ENCODE results near the gene CD151.

The CD151 gene

DNA sequence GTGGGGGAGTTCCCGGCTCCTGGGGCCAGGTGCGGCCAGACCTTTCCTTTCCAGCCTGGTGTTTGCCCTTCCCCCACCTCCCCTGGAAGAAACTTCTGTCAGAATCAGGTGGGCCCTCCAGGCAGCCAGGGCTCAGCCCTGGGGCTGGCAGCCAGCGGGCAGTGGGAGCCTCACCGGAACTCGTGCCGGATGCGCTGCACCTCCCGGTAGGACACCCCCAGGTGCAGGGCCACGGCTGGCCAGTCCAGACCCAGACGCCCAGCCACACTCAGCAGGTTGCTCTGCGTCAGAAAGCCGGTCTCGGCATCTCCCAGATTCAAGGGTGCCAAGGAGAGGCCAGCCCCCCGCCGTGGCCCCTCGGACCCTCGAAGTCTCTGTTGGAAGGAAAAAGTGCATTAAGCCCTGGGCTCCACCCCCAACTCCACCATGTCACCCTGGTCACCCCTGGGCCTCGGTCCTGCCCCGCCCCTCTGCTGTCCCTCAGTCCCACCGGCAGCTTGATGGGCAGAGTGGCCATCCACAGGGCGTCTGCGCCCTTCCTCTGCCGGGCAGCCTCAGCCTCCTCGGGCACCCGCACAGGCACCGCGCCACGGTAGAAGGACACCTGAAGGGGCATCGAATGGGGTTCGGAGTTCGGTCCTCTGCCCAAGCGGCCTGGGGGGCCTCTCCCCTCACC is 33.0 kb upstream of the CD151 start:
- TF ChIP-seq POLR2AphosphoS5 (IDR thresholded peaks at IDR 0.05; ENCODE audit: low read depth, low read length): no peak
- no peak for TF ChIP-seq POLR2A (IDR thresholded peaks at IDR 0.05; ENCODE audit: low read depth, low read length)
- no peak for TF ChIP-seq TAF1 (IDR thresholded peaks at IDR 0.05; ENCODE audit: borderline replicate concordance, low read depth, low read length)

GRCh38 chr11:800473-800872 is 32.3 kb upstream of the CD151 start:
- FAIRE-seq (no peak), DNase-seq (ENCODE audit: insufficient read length) (no peak)
- TF ChIP-seq POLR2AphosphoS5 (IDR thresholded peaks at IDR 0.05; ENCODE audit: low read depth, low read length): no peak
- no peak for TF ChIP-seq POLR2A (IDR thresholded peaks at IDR 0.05; ENCODE audit: low read depth, low read length)
- no peak for TF ChIP-seq TAF1 (IDR thresholded peaks at IDR 0.05; ENCODE audit: borderline replicate concordance, low read depth, low read length)

More for the DNA sequence above, 33.0 kb upstream of the CD151 start:
- DNase-seq (ENCODE audit: insufficient read length): no peak
- no peak for FAIRE-seq

- FAIRE-seq: no peak
- no peak for DNase-seq (ENCODE audit: insufficient read length)
- no peak for TF ChIP-seq POLR2A (IDR thresholded peaks at IDR 0.05; ENCODE audit: low read depth, low read length)
- no peak for TF ChIP-seq POLR2AphosphoS5 (IDR thresholded peaks at IDR 0.05; ENCODE audit: low read depth, low read length)
- no peak for TF ChIP-seq TAF1 (IDR thresholded peaks at IDR 0.05; ENCODE audit: borderline replicate concordance, low read depth, low read length)
These were observed 31.5 kb upstream of the CD151 start for GRCh38 chr11:801097-801780.

- no peak for TF ChIP-seq TAF1 (IDR thresholded peaks at IDR 0.05; ENCODE audit: borderline replicate concordance, low read depth, low read length)
- no peak for TF ChIP-seq POLR2AphosphoS5 (IDR thresholded peaks at IDR 0.05; ENCODE audit: low read depth, low read length)
- TF ChIP-seq POLR2A (IDR thresholded peaks at IDR 0.05; ENCODE audit: low read depth, low read length): no peak
- no peak for FAIRE-seq
- no peak for DNase-seq (ENCODE audit: insufficient read length)
These were observed 30.6 kb upstream of the CD151 start for GRCh38 chr11:802018-802617.

DNA sequence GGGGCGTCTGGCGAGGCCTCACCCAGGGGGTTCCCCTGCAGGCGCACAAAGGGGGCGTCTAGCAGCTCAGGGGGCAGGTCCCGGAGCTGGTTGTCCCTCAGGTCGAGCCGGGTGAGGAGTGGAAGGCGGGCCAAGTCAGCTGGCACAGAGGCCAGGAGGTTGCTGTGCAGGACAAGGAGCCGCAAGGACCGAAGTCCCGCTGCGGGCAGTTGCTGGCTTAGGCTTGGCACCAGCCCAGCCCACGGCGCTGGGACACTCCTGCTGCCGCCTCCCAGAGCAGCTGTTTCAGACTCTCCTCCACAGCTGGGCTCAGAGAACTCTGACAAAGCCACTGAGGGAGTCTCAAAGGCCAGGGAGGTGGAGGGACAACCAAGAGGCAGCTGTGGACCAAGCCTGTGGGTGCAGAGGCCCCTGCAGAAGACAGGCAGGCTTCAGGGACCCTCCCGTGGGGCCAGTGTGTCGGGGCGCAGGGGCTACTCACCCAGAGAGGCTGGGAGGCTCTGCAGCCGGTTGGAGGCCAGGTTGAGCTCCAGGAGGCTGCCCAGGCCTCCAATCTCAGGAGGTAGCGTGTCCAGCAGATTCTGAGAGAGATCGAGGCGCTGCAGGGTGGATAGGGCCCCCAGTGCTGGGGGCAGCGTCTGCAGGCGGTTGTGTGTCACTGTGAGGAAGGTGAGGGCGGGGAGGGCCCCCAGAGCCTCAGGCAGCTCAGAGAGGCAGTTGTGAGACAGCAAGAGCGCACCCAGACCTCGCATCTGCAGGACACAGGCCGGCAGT is 29.9 kb upstream of the CD151 start:
- no peak for DNase-seq (ENCODE audit: insufficient read length)
- TF ChIP-seq POLR2A (IDR thresholded peaks at IDR 0.05; ENCODE audit: low read depth, low read length) (no peak), POLR2AphosphoS5 (IDR thresholded peaks at IDR 0.05; ENCODE audit: low read depth, low read length) (no peak), TAF1 (IDR thresholded peaks at IDR 0.05; ENCODE audit: borderline replicate concordance, low read depth, low read length) (no peak)
- FAIRE-seq: no peak

DNA sequence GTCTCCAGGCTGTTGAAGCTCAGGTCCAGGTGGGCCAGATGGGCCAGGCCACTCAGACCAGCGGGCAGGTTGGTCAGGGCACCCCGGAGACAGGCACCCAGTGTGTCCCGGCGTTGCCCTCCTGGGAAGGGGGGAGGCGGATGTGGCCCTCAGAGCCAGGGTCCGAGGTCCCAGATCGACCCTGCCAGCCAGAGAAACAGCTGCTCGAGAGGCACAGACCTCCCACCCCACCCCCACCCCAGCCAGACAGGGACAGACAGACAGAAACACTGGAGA is 29.3 kb upstream of the CD151 start:
- TF ChIP-seq POLR2A (IDR thresholded peaks at IDR 0.05; ENCODE audit: low read depth, low read length): no peak
- no peak for TF ChIP-seq TAF1 (IDR thresholded peaks at IDR 0.05; ENCODE audit: borderline replicate concordance, low read depth, low read length)
- no peak for TF ChIP-seq POLR2AphosphoS5 (IDR thresholded peaks at IDR 0.05; ENCODE audit: low read depth, low read length)
- no peak for DNase-seq (ENCODE audit: insufficient read length)
- FAIRE-seq: no peak

DNA sequence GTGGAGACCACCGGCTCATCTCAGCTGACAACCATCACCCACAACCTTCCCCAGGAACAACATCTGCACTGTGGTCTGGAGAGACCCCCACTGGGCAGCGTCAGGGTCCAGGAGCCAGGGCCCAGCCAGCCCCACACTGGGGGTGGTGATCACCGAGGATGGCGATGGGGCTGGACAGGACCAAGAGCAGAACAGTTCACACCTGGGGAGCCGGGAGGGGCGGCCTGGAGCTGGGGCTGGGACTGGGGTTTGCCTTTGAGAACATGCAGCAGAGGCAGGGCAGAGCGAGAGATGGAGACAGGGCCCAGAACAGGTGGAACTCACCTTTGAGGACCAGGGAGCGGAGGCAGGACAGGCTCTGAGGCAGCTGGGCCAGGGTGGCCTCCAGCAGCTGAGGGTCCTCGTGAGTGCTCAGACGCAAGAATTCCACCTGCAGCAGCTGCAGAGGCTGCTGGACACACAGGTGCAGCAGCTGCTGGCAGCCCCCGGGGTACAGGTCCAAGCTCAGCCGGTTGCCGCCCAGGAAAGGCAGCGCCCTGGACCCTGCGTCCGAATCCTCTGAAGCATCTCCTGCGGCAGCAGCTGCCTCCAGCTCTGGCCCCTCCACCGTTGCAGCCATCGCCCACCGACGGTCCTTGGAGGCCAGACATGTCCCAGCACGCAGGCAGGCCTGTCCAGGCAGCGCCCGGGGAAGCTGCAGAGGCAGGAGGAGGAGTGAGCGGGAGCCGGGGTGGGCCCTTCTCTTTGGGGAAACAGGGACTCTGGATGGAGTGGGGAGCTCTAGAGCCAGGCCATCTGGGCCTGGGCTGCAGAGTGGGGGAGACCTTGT is 28.8 kb upstream of the CD151 start:
- no peak for TF ChIP-seq TAF1 (IDR thresholded peaks at IDR 0.05; ENCODE audit: borderline replicate concordance, low read depth, low read length)
- no peak for TF ChIP-seq POLR2AphosphoS5 (IDR thresholded peaks at IDR 0.05; ENCODE audit: low read depth, low read length)
- no peak for TF ChIP-seq POLR2A (IDR thresholded peaks at IDR 0.05; ENCODE audit: low read depth, low read length)
- FAIRE-seq (peak; percentile 76), DNase-seq (ENCODE audit: insufficient read length) (no peak)

GRCh38 chr11:804599-804964 is 28.2 kb upstream of the CD151 start:
- no peak for TF ChIP-seq POLR2AphosphoS5 (IDR thresholded peaks at IDR 0.05; ENCODE audit: low read depth, low read length)
- no peak for TF ChIP-seq TAF1 (IDR thresholded peaks at IDR 0.05; ENCODE audit: borderline replicate concordance, low read depth, low read length)
- no peak for TF ChIP-seq POLR2A (IDR thresholded peaks at IDR 0.05; ENCODE audit: low read depth, low read length)
- FAIRE-seq (no peak), DNase-seq (ENCODE audit: insufficient read length) (no peak)

- FAIRE-seq (peak; percentile 60), DNase-seq (ENCODE audit: insufficient read length) (no peak)
- TF ChIP-seq POLR2A (IDR thresholded peaks at IDR 0.05; ENCODE audit: low read depth, low read length) (no peak), TAF1 (IDR thresholded peaks at IDR 0.05; ENCODE audit: borderline replicate concordance, low read depth, low read length) (no peak), POLR2AphosphoS5 (IDR thresholded peaks at IDR 0.05; ENCODE audit: low read depth, low read length) (no peak)
These were observed 24.1 kb upstream of the CD151 start for GRCh38 chr11:808427-809286.
